C4-2B (cell line): ENCODE results near the gene DBF4B.

Experiments
- CTCF ChIP-seq: fragments of 450-650 bp; conservative IDR thresholded peaks from 2 replicates; pipeline ENCODE4 v1.5.1; 2017; ENCODE audit warnings: mild to moderate bottlenecking
- ZFX ChIP-seq: fragments of 450-650 bp; IDR thresholded peaks from 2 replicates; pipeline ENCODE4 v1.6.1; 2017

- TF ChIP-seq CTCF, result no peak
- TF ChIP-seq ZFX, result no peak
Observed at GRCh38 chr17:44769647-44770084, 61.2 kb downstream of the DBF4B start.
